ENCODE results near the gene APOC3.

The APOC3 gene

DNA sequence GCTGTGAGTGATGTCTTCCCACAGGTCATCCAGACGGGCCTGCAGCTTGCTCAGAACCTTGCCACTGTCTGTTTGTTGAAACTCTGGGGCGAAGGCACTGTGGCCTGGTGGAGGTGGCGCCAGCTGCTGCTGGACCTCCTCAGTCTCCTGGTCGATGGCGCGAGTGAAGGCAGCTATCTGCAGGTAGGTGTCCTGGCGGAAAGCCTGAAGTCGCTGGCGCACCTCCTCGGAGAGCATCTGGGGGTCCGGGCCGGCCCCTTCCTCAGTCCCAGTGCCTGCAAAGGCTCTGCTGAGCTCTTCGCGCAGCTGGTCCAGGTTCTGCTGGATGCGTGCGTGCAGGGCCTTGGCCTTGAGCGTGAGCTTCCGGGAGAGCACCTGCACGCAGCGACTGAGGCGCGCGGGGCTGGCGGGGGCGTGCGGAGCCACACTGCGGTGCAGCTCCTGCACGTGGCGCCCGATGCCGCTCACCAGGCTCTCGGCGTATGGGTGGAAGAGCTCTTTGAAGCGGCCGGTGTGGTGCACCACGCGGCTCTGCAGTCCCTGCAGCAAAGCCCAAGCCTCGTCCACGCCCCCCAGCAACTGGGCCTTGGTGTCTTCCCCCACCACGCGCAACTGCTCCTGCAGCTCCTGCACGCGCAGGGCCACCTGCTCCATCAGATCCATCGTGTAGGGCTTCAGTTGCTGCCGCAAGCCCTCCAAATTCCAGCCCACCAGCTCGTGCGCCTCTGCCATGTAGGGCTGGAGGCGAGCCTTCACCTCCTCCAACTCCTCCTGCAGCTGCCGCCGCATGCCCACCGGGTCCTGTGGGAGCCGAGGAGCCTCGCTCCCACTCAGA lies 39.3 kb upstream of the APOC3 start:
- H3K23ac ChIP-seq (ENCODE audit: low read depth, low read length, poor library complexity): peak overlapping the region; percentile 37
- no peak overlapping the region for H2BK120ac ChIP-seq (ENCODE audit: low read depth, low read length)
- H3K4ac ChIP-seq (ENCODE audit: low read length): no peak overlapping the region
- no peaks in the 10 kb centered on the region for H3K79me1 ChIP-seq (ENCODE audit: low read depth, low read length)
- H3K27me3 ChIP-seq (ENCODE audit: control insufficient read depth in 3 of 3, insufficient read depth in 3 of 3, low read depth in 1 of 3, low read length in 3 of 3): peaks cover 0 to 12% (median 3%) of the 10 kb centered on the region in 3 experiments
- no peak overlapping the region for H3K18ac ChIP-seq (ENCODE audit: low read length)
- no peaks in the 10 kb centered on the region for H3K9me3 ChIP-seq (replicated peaks in 1 of 2; ENCODE audit: control insufficient read depth in 2 of 2, insufficient read depth in 1 of 2, low read depth in 1 of 2, low read length in 2 of 2)
- no peak overlapping the region for H3K4me2 ChIP-seq (ENCODE audit: insufficient read depth, low read length, poor library complexity, severe bottlenecking)
- H2AK5ac ChIP-seq (ENCODE audit: low read depth, low read length): peak overlapping the region; percentile 24
- H4K91ac ChIP-seq (ENCODE audit: low read depth, low read length, poor library complexity): no peak overlapping the region
- H3K4me1 ChIP-seq (ENCODE audit: control insufficient read depth in 2 of 2, insufficient read depth in 1 of 2, low read depth in 1 of 2, low read length in 2 of 2): peaks cover 8 to 17% of the 10 kb centered on the region in 2 donors
- H3K27ac ChIP-seq (replicated peaks; ENCODE audit: low read length): no peak overlapping the region
- H3K4me3 ChIP-seq (ENCODE audit: low read length in 2 of 2): no peak overlapping the region
- no CpG with 5 or more reads among the region's 53 CpGs for WGBS, 2 donors (ENCODE audit: extremely low coverage in 2 of 2, insufficient read length in 2 of 2, insufficient replicate concordance in 1 of 2)
- no peak overlapping the region for H2BK5ac ChIP-seq (ENCODE audit: low read length)
- H4K8ac ChIP-seq (ENCODE audit: low read depth, low read length): no peak overlapping the region
- H2AFZ ChIP-seq (ENCODE audit: low read length): peak overlapping the region; percentile 84
- peak overlapping the region; percentile 3 for H2BK15ac ChIP-seq (ENCODE audit: low read length)
- H3K36me3 ChIP-seq (replicated peaks in 1 of 2; ENCODE audit: control insufficient read depth in 2 of 2, insufficient read depth in 2 of 2, low read length in 2 of 2): peaks cover 5 to 17% of the 10 kb centered on the region in 2 donors
- H2BK12ac ChIP-seq (ENCODE audit: low read length): no peak overlapping the region
- DNase-seq (ENCODE audit: low spot score): no peak
- H3K14ac ChIP-seq (ENCODE audit: low read length): no peak overlapping the region
- H3K9ac ChIP-seq (ENCODE audit: low read depth, low read length, poor library complexity): no peak overlapping the region

DNA sequence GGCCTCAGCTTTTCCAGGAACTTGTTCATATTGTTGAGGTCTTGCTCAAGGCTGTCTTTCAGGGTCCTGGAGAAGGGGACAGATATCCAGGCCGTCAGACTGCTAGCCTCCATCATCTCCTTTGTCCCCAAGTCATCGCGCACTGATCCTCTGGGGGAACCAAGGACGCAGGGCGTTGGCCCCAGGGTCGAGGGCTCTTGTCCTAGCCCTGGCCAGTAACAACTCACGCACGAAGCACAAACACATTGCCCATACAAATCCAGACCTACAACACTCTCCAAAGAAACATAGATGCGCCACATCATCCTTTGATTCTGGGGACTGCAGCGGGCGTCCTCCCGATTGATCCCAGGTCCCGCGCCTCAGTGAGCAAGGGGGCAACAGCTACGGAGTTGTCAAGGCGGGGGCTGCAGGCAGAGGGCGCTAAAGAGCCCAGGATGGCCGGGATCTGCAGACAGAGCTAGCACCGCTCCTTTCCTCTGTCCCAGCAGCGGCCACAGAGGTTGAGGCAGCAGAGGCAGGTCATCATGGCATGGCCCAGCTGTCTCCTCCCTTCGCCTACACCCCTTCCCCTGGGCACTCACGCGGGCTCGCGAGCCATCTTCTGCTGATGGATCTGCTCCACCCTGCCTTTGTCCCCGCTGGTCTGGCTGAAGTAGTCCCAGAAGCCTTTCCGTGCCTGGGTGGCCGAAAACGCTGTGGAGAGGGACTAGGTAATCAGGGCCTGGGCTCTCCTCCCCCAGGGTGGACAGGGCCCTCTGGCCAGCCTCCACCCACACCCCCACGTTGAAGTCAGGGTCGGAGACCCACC lies 38.5 kb upstream of the APOC3 start:
- Histone ChIP-seq H3K4me1 (ENCODE audit: control insufficient read depth in 2 of 2, insufficient read depth in 1 of 2, low read depth in 1 of 2, low read length in 2 of 2) (peaks cover 8 to 17% of the 10 kb centered on the region in 2 donors), H3K18ac (ENCODE audit: low read length) (peak overlapping the region; percentile 76), H4K91ac (ENCODE audit: low read depth, low read length, poor library complexity) (peak overlapping the region; percentile 11), H3K14ac (ENCODE audit: low read length) (no peak overlapping the region), H3K23ac (ENCODE audit: low read depth, low read length, poor library complexity) (peak overlapping the region; percentile 37), H2BK15ac (ENCODE audit: low read length) (peak overlapping the region; percentile 95), H3K4ac (ENCODE audit: low read length) (no peak overlapping the region), H3K36me3 (replicated peaks in 1 of 2; ENCODE audit: control insufficient read depth in 2 of 2, insufficient read depth in 2 of 2, low read length in 2 of 2) (peaks cover 0 to 9% of the 10 kb centered on the region in 2 donors), H3K9ac (ENCODE audit: low read depth, low read length, poor library complexity) (no peak overlapping the region), H2BK5ac (ENCODE audit: low read length) (peak overlapping the region; percentile 33), H2AK5ac (ENCODE audit: low read depth, low read length) (no peak overlapping the region), H3K9me3 (replicated peaks in 1 of 2; ENCODE audit: control insufficient read depth in 2 of 2, insufficient read depth in 1 of 2, low read depth in 1 of 2, low read length in 2 of 2) (no peaks in the 10 kb centered on the region), H3K4me2 (ENCODE audit: insufficient read depth, low read length, poor library complexity, severe bottlenecking) (peak overlapping the region; percentile 27), H3K27me3 (ENCODE audit: control insufficient read depth in 3 of 3, insufficient read depth in 3 of 3, low read depth in 1 of 3, low read length in 3 of 3) (peaks cover 0 to 12% (median 3%) of the 10 kb centered on the region in 3 experiments), H2AFZ (ENCODE audit: low read length) (peak overlapping the region; percentile 84), H2BK120ac (ENCODE audit: low read depth, low read length) (no peak overlapping the region), H2BK12ac (ENCODE audit: low read length) (no peak overlapping the region), H3K27ac (replicated peaks; ENCODE audit: low read length) (no peak overlapping the region), H3K79me1 (ENCODE audit: low read depth, low read length) (no peaks in the 10 kb centered on the region), H3K4me3 (ENCODE audit: low read length in 2 of 2) (no peak overlapping the region), H4K8ac (ENCODE audit: low read depth, low read length) (no peak overlapping the region)
- DNase-seq (ENCODE audit: low spot score): peak; percentile 76
- WGBS, 2 donors (ENCODE audit: extremely low coverage in 2 of 2, insufficient read length in 2 of 2, insufficient replicate concordance in 1 of 2): no CpG with 5 or more reads among the region's 31 CpGs

DNA sequence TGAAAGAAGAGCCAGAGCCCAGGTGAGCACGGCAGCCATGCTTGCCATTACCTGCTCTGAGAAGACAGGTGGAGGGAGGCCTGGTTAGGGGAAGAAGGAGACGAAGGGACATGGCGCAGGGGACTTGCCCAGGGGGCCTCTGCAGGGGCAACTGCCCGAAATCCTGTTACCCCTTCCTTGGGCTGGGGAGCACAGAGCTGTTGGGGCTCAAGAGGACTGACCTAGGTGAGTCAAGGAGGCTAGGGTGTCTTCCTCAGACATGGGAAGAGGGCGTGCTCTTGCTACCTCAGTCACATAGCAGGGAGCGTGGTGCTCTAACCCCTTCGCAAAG lies 37.9 kb upstream of the APOC3 start, which contains the start of gene APOA5:
Gene APOA5, minus strand, starts transcription at position 67 of the 331 bp plus-strand sequence. Its CDS starts 19 bp downstream, at position 48.
- Histone ChIP-seq H3K27me3 (ENCODE audit: control insufficient read depth in 3 of 3, insufficient read depth in 3 of 3, low read depth in 1 of 3, low read length in 3 of 3) (peaks cover 0 to 12% (median 3%) of the 10 kb centered on the region in 3 experiments), H3K4me1 (ENCODE audit: control insufficient read depth in 2 of 2, insufficient read depth in 1 of 2, low read depth in 1 of 2, low read length in 2 of 2) (peaks cover 7 to 17% of the 10 kb centered on the region in 2 donors), H3K4ac (ENCODE audit: low read length) (no peak within 1 kb of the TSS), H4K8ac (ENCODE audit: low read depth, low read length) (no peak within 1 kb of the TSS), H3K36me3 (replicated peaks in 1 of 2; ENCODE audit: control insufficient read depth in 2 of 2, insufficient read depth in 2 of 2, low read length in 2 of 2) (peaks cover 0 to 3% of the 10 kb centered on the region in 2 donors), H2AK5ac (ENCODE audit: low read depth, low read length) (peak within 1 kb of the TSS; percentile 49), H3K14ac (ENCODE audit: low read length) (no peak within 1 kb of the TSS), H2BK5ac (ENCODE audit: low read length) (peak within 1 kb of the TSS; percentile 33), H3K9ac (ENCODE audit: low read depth, low read length, poor library complexity) (no peak within 1 kb of the TSS), H3K4me2 (ENCODE audit: insufficient read depth, low read length, poor library complexity, severe bottlenecking) (peak within 1 kb of the TSS; percentile 27), H2BK120ac (ENCODE audit: low read depth, low read length) (no peak within 1 kb of the TSS), H3K23ac (ENCODE audit: low read depth, low read length, poor library complexity) (peak within 1 kb of the TSS; percentile 37), H4K91ac (ENCODE audit: low read depth, low read length, poor library complexity) (peak within 1 kb of the TSS; percentile 19), H2BK12ac (ENCODE audit: low read length) (no peak within 1 kb of the TSS), H3K9me3 (replicated peaks in 1 of 2; ENCODE audit: control insufficient read depth in 2 of 2, insufficient read depth in 1 of 2, low read depth in 1 of 2, low read length in 2 of 2) (no peaks in the 10 kb centered on the region), H2AFZ (ENCODE audit: low read length) (peak within 1 kb of the TSS; percentile 84), H3K27ac (replicated peaks; ENCODE audit: low read length) (no peak within 1 kb of the TSS), H3K79me1 (ENCODE audit: low read depth, low read length) (no peaks in the 10 kb centered on the region), H3K4me3 (ENCODE audit: low read length in 2 of 2) (no peak within 1 kb of the TSS), H2BK15ac (ENCODE audit: low read length) (peak within 1 kb of the TSS; percentile 95), H3K18ac (ENCODE audit: low read length) (peak within 1 kb of the TSS; percentile 76)
- no CpG with 5 or more reads among the region's 7 CpGs for WGBS, 2 donors (ENCODE audit: extremely low coverage in 2 of 2, insufficient read length in 2 of 2, insufficient replicate concordance in 1 of 2)
- no peak for DNase-seq (ENCODE audit: low spot score)

All from neuronal stem cell (in vitro differentiated cells).